ENCODE data around the gene AQP12A.

DNA sequence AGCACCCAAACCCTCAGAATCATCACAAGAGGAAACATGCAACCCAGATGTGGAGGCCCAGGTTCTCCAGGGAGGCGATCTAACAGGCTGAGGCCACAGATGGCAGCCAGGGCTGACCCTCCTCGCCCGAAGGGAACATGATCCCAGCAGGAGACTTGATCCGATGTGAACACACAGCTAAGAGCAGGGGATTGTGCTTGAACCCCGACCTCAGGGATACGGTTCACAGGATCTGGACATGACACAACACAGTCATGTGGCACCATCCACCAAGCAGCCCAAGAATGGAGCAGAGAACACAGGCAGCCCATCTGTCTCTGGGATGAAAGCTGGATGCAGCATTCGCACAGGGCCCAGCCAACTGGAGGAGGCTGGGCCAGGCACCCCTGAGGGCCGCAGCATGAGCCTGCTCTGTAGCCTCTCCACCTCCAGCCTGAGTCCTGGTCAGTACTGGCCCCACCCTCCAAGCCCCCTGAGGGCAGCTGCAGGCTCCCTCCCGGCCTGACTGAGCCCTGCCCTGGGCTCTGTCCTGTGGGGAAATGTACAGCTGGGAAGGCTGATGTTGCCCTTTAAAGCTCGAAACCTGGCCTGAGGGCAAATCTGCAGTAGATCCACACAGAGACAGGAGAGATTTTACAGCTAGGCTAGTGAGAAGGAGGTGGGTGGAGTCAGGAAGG, 39.0 kb downstream of the AQP12A start:
- TF ChIP-seq CTCF (IDR thresholded peaks at IDR 0.05) (no peak), EZH2 (IDR thresholded peaks at IDR 0.05; ENCODE audit: borderline replicate concordance, insufficient read depth, low read depth, low read length, poor library complexity, severe bottlenecking) (no peak)
